Stimulated activated CD4-positive, alpha-beta T cell treated with anti-CD3 and anti-CD28 coated beads, Interleukin-2, amount 100 ng/mL, for 24 hours (primary cell): ENCODE measurements around the gene FH.

Experiments
- DNase-seq, 2 donors: peaks; one replicate each; pipeline ENCODE4 v3.0.0-alpha.2; 2020

Gene FH

DNA sequence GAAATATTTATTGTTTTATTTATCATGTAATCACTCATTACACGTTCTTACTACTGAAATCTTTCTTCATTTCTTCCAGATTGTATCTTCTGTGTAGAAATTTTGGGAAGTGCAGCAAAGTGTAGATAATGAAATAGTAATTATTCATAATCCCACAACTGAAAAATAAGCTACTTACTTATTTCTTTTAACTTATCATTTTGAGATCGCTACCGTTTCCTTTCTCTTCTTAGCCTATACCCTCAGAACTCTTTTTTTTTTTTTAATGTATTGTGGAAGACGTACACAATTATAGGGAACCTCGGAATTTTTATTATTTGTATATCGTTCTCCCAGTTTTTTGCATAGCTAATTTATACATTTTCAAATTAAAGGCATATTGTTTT is 518 bp upstream of the FH start:
- DNase-seq, result no peak

DNA sequence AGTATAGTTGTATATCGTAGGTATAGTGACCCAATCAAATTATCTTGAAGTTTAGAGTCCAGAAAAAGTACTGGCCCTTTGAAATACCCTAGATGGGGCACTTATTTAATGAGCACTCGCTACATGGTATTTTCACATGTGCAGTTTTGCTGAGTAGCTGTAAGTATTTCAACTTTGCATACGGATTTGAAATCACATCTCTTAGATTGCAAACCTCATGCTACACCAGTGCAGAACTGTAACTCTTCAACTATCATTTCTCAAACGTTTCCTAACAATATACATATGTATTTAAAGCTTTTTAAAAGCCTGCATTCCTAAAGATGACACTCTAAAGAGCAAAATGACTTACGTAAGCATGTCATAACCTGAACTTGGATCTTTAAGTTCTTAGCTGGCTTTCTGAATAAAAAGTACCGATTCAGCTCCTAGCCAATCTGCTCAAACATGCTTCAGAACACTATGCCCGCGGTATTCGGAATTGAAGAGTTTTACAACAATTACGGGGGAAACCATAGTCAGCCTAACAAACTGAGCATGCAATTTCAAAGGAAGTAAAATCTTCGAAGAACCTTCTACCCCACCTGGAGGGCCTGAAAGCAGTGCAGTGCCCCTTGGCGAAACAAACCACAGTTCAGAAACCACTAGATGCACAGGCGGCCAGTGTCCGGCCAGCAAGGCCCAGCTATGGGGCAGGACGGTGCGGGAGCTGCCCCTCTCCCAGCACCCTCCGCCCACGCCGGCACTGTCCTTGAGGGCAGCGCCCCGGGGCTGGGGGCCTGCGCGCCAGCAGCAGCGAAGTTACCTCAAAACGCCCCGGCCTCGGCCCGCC is 863 bp downstream of the FH start:
- DNase-seq, result peak; percentile 24 to 49

DNA sequence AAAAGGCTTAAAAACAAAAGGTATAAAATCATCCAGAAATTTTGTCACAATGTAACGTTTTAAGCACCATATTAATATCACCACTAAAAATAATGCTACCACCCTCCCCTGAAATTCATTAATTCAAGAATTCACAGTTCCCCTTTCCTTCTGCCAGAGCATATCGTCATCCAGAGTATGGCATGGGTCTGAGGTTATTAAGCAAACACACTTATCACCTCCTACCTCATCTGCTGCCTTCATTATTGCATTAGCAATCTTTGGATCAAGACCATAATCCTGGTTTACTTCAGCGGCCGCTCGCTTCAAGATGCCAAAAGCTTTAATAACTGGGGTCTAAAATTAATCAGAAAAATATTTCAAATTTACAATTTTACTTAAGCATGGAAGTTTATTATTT is 6.2 kb downstream of the FH start:
- no peak for DNase-seq

DNA sequence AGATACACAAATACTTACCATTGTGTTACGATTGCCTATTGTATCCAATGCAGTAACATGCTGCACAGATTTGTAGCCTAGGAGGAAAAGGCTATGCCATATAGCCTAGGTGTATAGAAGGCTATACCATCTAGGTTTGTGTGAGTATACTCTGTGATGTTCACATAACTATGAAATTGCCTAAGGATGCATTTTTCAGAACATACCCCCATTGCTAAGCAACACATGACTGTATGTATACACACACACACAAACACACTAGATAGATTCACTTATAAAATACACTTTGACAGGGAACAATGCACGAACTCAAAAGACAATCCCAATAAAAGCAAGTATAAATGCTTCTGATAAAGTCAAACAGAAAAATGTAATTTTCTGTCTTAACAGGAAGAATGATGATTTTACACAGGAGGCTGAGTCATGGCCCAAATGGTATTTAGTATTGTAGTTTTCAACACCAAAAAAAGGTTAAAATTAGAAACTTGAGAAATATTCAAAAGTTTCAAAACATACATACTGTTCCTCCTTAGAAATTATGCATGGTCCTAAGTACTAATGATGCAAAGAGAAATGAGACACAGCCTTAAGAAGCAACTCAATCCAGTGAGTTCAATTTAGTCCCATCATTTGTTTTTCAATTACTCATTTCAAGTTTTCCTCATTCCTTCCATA is 12.2 kb downstream of the FH start:
- no peak for DNase-seq

DNA sequence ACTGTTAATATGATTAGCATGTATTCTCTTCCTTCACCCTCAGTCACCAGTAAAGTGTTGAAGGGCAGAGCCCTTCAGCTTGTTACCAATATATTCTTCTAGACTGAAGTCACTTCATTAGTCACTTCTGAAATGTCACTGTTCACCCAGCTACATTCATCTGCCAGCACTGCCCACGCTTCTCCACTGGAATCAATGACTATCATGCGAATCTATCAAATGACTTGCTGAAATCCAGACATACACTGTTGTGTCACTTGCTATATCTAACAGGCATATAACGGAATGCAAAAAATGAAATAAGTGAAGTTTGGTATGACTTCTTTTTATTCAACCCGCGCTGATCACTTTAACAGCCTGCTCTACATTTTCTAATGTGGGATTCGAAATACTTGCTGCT is 16.1 kb downstream of the FH start:
- no peak for DNase-seq

DNA sequence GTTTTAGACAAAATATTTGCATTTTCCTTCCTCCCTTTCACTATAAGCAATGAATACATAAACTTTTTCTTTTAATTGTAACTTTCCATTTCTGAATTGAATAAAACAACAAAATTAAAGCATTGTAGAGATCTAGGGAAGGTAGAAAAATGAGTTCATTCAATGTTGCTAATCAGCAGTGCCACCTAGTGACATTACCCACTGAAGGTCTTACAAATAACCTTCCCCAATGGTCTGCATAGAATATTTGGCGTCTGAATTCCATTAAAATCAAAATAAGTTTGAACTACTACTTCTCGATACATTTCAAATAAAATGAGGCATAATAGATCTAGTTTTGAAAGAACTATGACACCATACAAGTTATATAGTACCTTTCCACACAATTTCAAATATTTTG is 19.6 kb downstream of the FH start:
- DNase-seq, result no peak

DNA sequence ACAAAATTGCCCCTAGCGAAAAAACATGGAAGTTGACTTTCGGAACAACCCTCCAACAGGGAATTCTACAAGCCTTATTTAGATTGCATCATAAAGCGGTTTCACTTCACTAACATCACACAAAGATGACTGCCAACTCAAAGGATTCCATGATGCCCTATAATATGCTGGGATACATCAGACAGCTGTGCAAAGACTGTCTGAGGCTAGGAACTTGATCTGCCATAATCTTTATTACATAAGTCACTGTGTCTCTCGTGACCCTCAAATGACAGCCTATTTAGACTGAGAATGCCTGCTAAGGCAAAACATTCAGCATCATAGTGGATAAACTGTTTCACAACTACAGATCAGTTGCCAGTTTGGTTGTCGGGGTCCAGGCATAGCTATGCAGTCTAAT is 23.8 kb downstream of the FH start:
- DNase-seq, result no peak

DNA sequence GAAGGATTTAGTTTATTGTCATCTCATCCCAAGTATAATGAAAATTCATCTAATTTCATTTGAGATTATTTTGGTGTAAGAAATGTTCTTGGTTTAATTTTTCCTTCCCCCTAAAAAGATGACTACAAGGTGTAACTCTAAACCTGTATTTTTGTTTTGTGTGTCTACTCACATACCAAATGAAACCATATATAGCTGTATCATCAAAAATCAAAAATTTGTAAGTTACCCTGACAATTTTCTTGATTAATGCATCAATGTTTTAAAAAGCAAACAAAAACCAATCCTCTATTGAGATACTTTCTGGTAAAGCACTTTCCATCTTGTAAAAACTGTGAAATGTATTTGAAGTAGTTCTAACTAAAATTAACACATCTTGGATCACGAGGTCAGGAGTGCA is 30.8 kb downstream of the FH start:
- DNase-seq, result no peak

DNA sequence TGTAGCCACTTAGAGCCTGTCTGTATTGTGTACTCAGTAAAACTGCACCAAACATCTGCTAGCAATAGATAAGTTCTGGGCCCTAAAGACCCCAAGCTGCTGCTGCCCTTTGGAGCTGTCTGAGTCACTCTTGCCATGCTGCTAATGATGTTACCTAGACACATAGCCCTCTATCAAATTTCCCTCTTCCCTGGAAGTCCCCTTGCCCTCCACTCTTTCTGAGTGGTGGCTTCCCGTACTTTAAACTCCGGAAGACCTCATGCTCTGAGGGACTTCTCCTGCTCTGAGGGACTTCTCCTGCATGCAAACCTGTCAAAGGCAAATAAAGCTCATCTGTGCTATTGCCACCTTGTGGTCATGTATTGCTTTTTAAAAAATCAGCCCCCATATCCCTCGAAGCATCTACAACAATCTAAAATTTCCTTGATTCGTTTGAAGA is 34.0 kb downstream of the FH start:
- no peak for DNase-seq

DNA sequence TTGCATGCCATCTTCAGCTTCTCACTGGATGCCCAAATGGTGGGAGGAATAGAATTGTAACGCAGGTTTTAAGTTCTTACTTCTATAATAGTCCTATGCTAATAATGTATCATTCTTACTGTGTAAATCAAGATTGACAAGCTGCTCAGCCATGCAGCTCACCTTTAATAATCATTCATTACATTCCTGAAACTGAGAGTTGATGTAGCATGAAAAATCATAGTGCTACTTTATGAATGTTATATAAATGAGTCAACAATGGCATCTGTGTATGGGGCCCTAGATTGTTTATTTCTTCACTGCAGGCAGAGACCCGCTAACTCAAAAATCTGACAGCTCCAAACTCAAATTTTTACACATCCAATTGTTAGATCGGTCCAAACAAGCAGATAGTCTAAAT is 34.4 kb downstream of the FH start:
- DNase-seq, result no peak

DNA sequence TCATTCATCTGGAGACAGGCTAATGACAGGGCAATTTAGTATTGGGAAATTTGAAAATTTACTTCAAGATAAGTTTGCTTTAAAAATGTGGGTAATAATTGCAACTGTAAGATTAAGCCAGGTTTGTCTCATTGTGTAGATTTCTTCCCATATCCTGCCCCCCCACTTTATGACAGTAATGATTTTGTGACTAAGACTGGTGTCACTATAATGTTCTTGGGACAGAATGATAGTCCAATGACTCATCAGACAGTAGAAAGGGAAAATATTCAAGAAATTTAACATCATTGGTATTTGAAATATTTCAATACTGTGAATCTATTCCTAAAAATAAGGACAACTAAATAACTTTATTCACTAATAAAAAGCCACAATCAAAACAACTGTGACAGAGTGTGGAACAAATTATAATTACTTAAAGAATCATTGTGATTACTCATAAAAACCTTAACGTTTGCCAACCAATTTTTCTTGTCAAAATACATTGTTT is 36.7 kb downstream of the FH start:
- no peak for DNase-seq

DNA sequence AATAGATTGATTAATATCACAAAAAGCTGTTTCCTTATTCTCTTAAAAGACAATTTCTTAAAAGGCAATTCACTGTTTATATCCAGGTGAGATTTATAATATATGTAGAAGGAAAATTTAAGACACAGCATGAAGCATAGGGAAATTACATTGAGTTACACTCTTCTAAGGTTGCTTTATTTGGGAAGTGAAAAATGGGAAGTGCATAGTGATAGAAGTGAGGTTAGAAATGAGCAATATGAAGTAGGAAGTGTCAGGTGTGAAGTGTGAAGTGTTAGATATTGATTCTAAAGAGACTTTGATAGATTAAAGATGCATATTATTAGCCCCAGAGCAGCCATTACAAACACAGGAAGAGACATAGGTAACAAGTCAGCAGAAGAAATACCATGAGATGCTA is 40.3 kb downstream of the FH start:
- no peak for DNase-seq

DNA sequence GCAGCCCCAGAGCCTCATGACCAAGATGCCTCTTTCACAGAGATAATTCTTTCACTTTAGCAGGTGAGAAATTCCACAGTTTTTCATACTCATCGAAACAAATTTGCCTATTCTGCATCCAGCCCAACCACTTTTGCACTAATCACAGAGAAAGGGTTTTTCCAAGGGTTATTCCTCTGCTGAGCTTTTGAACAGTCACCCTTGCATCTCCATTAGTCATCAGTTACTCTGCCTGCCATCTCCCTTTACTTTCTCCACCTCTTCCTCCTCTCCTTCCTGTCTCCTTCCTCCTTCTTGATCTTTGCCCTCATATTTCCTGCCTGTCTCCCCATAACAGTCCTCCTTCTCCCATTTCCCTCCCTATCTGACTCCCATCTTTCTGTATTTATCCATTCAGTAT is 43.9 kb downstream of the FH start:
- DNase-seq, result no peak

DNA sequence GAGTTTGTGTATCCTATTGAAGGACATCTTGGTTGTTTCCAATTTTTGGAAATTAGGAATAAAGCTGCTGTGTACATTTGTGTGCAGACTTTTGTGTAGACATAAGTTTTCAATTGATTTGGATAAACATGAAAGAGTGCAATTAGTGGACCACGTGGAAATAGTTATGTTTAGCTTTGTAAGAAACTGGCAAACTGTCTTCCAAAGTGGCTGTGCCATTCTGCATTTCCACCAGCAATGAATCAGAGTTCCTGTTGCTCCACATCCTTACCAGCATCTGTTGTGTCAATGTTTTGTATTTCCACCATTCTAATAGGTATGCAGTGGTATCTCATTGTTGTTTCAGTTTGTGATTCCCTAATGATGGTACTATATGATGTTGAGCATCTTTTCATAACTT is 46.5 kb downstream of the FH start:
- DNase-seq, result no peak

DNA sequence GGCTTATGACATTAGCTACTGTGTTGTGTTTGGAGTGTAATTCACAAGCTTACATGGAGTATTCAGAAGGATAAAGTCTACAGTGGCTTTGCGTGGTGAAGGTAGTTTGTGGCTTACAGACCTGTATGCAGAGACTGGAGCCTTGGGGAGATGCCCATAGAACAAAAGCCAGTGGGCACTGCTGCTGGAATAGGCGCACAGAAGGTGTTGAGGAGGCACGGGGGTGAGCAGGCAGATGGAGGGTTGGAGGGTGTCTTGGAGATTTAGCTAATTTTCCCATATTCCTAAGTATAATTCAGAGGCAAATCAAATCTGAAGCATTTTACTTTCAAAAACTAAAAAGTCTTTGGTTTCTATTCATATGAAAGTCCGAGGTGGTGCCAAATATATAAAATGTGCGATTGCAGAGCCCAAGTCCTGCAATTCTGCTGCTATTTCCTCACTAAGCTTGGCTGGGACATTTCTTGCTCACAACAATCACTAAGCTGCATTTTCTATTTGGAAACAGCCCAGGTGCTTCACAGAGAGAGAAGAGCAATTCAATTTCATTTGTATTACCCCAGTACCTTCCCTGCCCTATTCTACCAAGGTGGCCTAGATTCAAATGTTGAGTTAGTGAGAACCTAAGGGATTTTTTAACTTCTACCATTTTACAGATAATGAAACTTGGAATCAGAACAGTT is 48.5 kb downstream of the FH start:
- DNase-seq, result no peak

DNA sequence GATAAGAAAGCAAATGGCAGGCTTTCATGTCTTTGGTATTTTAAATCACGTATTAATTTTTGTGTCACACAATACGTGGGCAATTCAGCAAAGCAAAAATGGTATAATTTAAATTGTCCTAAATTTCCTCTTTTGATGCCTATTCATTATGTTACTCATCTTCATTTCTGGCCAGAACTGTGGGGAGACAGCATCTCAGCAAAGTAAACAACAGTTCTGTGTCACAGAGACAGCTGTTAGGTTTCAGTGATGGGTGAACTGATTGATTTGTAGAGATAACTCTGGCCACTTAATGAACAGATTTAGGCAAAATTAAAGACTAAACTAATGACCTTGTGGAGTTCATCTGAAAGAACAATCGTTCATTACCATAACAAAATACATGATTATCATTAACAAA is 49.2 kb downstream of the FH start:
- DNase-seq, result no peak

DNA sequence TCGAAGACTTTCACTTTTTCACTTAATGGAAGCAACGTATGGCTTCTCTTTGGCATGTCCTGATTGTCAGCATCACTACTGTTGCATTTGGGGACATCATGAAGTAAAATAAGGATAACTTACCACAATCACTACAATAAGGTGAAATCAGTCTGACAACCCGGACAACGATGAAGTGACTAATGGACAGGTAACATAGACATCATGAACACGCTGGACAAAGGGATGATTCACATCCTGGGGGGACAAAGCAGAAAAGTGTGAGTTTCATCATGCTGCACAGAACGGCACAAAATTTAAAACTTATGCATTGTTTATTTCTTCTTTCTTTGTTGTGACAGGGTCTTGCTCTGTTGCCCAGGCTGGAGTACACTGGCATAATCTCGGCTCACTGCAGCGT is 53.9 kb downstream of the FH start:
- DNase-seq, result no peak

DNA sequence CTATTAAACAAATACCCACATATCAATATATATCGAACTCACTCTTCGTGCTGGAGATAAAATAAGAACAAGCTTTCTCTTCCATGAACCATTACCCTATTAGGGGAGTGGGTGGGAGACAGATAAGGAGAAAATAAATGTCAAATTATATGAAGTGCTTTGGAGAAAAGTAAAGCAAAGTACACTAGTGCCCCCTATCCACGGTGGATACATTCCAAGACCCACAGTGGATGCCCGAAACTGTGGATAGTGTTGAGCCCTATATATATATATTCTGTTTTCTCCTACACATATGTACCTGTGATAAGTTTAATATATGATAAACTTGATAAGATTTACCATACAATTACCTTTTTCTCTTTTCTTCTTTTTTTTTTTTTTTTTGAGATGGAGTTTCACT is 54.6 kb downstream of the FH start:
- DNase-seq, result no peak

DNA sequence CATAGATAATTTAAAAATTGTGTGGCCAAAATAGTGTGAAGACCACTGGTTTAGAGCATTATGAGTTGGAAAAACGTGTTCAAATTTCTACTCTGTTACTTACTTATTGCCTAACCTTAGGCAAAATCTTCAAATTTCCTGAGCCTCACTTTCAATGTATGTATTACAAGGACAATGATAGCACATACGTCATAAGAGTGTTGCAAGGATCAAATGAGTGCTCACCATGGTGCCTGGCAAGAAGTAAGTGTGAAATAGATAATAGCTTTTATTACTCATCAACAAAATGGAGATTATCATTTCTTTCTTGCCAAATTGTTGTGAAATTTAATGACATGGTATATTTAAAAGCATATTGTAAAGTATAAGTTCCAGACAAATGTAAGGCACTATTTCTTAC is 57.2 kb downstream of the FH start:
- DNase-seq, result no peak

DNA sequence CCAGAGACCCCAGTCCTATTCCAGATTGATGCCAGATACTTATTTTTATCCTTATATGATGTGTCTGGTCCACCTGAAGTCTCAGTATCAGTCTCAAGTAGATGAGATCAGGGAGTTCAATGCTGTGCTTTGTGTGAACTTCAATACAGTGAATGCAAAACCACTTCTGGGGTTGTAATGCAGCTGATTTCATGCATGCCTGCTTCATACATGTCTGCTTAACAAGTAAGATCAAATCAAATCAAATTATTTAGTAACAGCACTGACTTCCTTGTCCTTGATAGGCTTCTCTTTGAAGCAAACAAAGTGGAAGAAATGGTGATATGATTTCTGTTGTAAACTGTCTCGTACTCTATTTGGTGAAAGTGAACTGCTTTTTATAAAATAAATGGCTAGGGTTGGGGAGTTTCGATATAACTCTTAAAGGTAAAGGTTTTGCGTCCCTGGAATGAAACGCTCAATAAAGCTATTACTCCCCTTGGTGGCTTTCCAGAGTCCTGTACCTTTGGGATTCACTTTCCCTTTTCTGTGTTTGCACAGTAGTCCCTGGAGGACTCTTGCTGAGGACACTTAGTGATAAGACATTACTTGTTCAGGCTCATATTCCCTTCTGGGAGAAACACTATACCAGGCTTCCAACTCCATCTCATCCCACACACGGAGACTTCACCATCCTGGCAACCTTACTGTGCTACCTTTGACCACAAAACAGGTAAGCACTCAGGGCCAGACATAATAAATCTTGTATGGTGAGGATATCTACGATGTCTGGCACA is 59.3 kb downstream of the FH start:
- DNase-seq, result no peak

DNA sequence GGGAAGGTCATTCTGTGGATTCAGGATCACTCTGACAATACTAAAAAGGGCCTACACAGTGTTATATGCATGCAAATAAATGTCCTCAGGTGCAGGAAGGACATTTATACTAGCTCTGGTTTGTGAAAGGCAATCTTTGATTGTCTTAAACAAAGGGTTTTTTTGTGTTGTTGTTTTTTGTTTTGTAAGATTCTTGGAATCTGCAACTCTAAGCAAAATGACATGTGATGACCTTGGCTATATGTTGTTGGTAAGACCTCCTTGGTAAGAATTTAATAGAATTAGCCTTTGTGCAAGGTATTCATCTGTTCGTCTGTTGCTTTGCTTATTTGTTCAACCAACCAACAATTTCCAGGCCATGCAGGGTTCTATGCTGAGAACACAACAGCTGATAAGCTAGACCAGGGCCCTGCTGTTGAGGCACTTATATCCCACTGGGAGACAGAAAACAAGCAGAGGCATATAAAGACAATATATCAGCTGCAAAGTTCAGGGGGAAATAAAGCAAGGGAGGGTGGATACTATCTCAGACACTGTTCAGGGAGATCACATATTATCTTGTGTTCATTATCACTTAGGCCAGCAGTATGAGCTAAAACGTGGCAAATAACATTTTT is 60.3 kb downstream of the FH start:
- DNase-seq, result no peak

DNA sequence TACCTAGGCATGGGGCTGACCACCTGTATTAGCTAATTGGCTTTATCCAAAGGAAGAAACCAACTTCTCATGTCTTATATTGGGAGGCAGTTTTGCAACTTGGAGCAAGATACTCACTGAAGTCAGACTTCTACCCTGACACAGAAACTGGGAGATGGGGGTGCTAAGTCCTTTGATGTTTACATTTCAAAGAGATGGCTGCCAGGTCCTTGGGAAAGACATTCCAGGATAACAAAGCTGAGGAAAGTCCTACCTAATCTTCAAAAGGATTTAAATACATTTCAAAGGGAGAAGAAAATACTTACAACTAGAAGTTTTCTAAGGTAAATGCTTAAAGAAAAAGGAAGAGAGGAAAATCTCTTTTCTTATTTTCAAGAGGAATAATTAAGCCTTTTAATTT is 62.1 kb downstream of the FH start:
- no peak for DNase-seq

DNA sequence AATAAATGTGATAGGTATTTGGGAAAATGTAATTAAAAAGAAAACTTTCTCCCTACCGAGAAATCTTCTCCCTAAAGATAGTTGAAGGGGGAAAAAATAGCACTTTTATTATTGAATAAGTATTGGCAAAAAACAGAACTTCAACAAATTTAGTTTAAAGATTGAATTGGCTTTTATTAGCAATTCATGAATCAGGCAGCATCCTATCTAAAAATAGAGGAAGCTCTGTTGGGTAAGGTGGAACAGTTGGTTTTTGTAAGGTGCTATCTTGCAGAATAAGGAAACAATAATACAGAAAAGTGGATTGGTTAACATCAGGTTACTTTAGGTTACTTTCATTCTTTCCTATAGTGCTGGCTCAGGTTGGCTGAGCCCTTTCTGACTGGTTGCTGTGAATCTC is 62.8 kb downstream of the FH start:
- DNase-seq, result no peak
